ENCODE data around the gene TXLNG.
"Not testable (repeated sequence)": the region's sequence is repeated elsewhere in the genome, so short reads cannot be mapped to it uniquely, and the experiment has no call there.

TXLNG gene

GRCh38 chrX:16839219-16839851 is 53.1 kb downstream of the TXLNG start:
- DNase-seq: no peak

- no peak for DNase-seq
Observed at GRCh38 chrX:16839852-16840460, 53.7 kb downstream of the TXLNG start.

GRCh38 chrX:16842684-16843083 is 56.4 kb downstream of the TXLNG start:
- DNase-seq: no peak

DNA sequence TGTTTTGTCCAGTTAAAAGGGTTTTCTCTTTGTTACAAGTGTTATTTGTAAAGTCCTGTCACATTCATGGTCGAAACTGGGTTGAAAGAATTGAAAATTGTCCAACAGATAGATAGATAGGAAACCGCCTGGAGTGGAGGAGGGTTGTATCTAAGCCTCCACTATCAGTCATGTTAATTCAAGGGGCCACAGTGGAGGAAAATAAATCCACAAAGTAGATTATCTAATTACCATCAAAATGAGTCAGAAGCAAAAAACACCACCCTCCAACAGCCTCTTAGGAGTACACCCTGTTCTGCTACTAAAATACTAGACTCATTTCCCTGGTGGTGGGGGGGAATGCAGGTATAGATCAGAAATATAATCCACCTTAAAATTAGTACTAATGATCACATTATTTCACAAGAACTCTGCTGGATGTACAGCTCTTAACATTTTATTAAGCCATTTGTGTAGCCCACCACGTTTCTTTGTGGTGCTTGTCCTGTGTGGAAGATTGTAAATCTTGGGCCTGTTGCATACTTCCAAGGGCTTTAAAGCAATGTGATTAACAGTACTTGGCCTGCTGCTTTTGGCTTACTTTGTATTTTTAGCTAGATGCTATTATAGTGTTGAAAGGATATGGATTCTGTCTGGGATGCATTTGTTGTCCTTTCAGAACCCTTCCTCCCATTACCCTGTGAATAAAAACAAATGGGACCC is 57.1 kb downstream of the TXLNG start:
- no peak for DNase-seq

- no peak for DNase-seq
Observed at GRCh38 chrX:16845686-16846085, 59.4 kb downstream of the TXLNG start.

GRCh38 chrX:16848541-16848940 is 62.3 kb downstream of the TXLNG start:
- DNase-seq: no peak

- no peak for DNase-seq
Observed at GRCh38 chrX:16851421-16851820, 65.2 kb downstream of the TXLNG start.

- DNase-seq: no peak
Observed at GRCh38 chrX:16851827-16852226, 65.6 kb downstream of the TXLNG start.

- no peak for DNase-seq
Observed at GRCh38 chrX:16852617-16853179, 66.4 kb downstream of the TXLNG start.

DNA sequence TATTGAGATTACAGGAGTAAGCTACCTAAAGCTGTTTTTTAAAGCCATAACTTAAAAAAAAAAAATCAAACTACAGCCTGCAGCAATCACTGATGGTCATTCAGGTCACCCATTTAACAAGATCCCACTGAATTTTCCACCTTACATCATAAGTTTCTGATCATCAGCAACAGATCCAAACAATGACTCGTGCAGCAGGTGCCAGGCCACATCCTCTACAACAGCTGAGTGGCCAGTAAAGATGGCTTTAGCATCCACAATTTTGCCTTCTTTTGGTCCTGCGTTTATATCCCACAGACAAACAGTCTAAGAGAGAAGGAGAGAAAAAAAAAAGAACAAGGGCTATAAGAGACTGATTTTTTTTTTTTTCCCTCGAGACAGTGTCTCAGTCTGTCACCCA is 67.3 kb downstream of the TXLNG start:
- DNase-seq: no peak

DNA sequence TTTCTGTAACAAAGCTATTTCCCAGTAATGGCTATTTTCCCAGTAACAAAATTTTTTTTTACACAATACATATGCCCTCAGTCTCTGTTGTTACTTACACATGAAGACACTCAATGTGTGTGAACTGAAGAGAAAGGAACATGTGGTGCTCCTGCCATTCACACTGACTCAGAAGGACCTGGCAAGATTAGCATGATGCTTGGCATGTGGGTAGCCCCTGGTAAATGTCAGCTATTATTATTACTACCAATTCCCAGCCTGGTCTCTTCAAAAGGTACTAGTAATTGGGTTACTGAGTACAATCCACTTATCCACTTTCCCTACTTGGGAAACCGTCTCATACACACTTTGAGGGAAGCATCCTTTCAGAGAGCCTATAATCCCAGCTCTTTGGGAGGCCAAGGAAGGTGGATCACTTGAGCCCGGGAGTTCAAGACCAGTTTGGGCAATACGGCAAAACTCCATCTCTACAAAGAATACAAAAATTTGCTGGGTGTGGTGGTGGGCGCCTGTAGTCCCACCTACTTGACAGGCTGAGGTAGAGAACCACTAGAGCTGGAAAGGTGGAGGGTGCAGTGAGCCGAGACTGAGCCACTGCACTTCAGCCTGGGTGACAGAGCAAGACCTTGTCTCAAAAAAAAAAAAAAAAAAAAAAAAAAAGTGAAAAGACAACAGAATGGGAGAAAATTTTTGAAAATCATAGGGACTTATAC is 69.3 kb downstream of the TXLNG start:
- DNase-seq: no peak

- not testable (repeated sequence) for DNase-seq
Observed at GRCh38 chrX:16856076-16856404, 69.8 kb downstream of the TXLNG start.

- DNase-seq: no peak
Observed at GRCh38 chrX:16856744-16857143, 70.5 kb downstream of the TXLNG start.

DNA sequence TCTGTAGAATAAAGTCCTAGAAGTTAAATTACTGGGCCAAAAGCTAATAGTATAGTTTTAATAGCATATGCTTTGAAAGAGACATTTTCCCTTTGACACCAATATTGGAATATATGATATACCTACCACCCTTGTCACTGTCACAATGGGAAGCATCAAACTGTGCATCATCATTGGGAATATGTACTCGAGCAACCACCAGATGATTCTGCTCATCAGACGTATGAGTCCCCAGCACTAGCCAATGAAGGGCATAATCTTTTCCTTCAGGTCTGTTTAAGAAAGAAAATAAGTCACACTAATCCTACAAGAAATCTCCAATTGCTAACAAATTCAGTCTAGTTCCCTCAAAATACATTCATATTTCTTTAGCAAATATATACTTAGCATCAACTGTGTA is 76.6 kb downstream of the TXLNG start:
- no peak for DNase-seq

- DNase-seq: no peak
Observed at GRCh38 chrX:16867947-16868346, 81.7 kb downstream of the TXLNG start.

DNA sequence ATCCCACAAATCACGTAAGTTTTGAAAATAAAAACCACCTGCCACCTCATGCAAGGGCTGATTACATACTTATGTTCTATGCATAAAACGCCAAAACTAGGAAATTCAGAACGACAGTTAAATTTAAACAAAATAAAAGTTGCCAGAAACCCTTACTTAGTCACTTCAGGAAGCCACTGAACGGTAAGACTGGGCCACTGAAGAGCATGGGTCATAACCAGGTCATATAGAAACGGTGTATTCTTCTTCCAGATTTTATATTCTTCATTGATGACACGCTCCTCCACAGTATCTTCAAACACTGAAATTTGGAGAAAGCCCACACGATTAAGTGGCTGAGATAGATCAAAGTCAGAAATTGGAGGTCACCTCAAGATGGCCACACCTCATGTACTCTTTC is 82.7 kb downstream of the TXLNG start:
- DNase-seq: no peak

- no peak for DNase-seq
Observed at GRCh38 chrX:16869393-16870094, 83.3 kb downstream of the TXLNG start.

DNA sequence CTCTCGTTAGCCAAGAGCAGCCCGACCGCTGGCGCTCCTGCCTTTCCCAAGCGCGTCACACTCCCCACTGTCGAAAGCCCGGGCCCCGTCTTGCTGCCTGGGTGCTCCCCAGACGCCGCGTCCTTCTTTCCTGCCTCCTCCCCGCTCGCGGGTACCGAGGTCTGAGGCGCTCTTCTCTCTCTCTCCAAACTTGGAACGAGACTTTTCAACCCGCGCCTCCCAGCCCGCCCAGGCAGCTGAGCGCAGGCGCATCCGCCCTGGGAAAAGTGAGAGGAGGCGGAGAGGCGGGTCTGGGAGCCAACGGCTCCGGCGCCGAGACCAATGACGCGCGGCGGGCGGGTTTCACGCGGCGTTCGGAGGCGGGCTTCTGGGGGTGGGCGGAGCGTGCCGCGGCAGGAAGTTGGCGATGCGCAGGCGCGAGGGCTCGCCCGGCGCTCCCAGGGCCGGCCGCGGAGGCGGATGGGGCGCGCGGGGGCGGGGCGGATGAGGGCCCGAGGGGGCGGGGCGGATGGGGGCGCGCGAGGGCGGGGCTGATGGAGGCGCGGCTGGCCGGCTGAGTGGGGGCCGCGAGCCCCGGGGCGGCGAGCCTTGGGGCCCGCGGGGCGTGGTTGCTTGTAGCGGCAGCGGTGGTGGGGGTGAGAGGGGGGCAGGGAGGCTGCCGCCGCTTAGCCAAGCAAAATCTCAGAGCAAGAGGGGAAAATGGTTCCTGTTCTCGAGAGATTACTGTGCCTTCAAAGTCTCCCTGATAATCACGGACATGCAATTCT is 84.0 kb downstream of the TXLNG start, which contains the start of gene RBBP7:
TSS of gene RBBP7 (minus strand) at position 268 of the 767 bp plus-strand sequence. CDS start 309 bp downstream, outside the sequence.
- DNase-seq: peak; percentile 67

DNA sequence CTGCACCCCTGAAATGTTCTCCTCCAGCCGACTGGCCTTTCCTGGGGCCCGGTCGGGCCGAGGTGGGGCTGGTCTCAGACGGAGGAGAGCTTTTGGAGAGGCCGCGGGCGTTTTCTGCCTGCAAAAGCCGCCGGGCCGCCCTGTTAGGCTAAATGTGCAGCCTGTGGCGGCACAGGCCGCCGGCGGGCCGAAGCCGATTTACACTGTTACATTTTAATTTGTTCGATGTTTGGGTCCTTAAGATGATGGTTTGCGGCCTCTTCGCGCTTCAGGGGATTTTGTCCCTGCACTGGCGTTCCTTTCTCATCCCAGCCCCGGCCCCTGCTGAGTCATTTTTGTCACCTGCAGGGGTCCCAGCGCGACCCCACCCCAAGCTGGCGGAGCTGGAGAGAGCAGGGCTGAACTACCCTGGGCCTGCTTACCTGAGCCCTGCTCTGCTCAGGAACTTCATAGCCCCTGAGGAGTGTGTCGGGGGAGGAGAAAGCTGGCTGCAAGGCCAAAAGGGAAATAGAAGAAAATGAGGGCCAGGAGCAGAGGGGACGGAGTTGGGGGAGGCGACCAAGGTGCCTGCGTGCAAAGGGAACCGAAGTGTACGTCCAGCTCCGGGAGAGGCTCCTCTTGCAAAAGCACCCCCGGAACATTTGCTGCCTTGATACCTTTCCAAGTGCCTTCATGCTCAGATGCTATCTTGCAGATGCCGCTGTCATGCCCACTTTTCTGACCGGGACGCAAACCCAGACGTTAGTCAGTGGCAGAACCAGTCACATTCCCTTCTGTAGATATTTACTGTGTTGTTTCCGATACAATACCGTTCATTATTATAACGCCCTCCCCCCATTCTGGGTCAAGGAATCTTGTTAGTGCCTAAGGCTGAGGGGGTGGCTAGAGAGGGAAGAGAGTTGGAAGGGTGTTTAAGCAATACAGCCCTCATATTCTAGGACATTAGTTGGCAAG is 84.9 kb downstream of the TXLNG start:
- DNase-seq: peak; percentile 16

DNA sequence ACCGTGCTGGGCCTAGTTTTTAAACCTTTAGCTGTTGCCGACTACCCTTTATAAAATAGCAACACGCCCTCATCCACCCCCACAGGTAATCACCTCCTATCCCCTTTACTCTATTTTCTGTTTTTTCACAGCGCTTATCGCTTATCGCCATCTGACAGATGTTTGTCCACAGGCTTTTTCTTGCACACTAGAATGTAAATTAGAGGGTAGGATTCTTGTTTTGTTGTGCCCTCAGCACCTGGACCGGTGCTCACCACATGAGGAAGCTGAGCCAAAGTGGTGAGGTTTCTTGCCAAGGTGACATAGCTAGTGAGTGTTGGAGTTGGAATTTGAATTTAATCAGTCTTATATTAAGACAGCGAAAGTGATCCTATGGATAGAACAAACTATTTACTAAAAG is 86.8 kb downstream of the TXLNG start:
- no peak for DNase-seq

Measured in DMS79 (cell line).